Right kidney (tissue), 1 donor: ENCODE data around the gene SETX.

Experiments used
- DNase-seq: peaks from one replicate; pipeline ENCODE4 v3.0.0-alpha.2; 2016

Gene SETX

GRCh38 chr9:132351404-132352045 is 3.3 kb downstream of the SETX start:
- DNase-seq: no peak

- no peak for DNase-seq
Observed at GRCh38 chr9:132350861-132351315, 3.9 kb downstream of the SETX start.

GRCh38 chr9:132348676-132349075 is 6.1 kb downstream of the SETX start:
- no peak for DNase-seq

- DNase-seq: no peak
Observed at GRCh38 chr9:132346177-132346576, 8.6 kb downstream of the SETX start.

- DNase-seq: no peak
Observed at GRCh38 chr9:132341177-132341840, 13.5 kb downstream of the SETX start.

GRCh38 chr9:132334364-132334763 is 20.4 kb downstream of the SETX start:
- no peak for DNase-seq

GRCh38 chr9:132333556-132333955 is 21.2 kb downstream of the SETX start:
- no peak for DNase-seq

- DNase-seq: no peak
Observed at GRCh38 chr9:132328580-132328979, 26.2 kb downstream of the SETX start.

- DNase-seq: no peak
Observed at GRCh38 chr9:132327537-132327936, 27.2 kb downstream of the SETX start.

GRCh38 chr9:132324425-132324824 is 30.4 kb downstream of the SETX start:
- DNase-seq: no peak

- no peak for DNase-seq
Observed at GRCh38 chr9:132319421-132320110, 35.2 kb downstream of the SETX start.

GRCh38 chr9:132312873-132313272 is 41.9 kb downstream of the SETX start:
- no peak for DNase-seq

GRCh38 chr9:132312426-132312825 is 42.4 kb downstream of the SETX start:
- no peak for DNase-seq

- no peak for DNase-seq
Observed at GRCh38 chr9:132311978-132312377, 42.8 kb downstream of the SETX start.

GRCh38 chr9:132309056-132309455 is 45.7 kb downstream of the SETX start:
- no peak for DNase-seq

GRCh38 chr9:132301521-132301920 is 53.3 kb downstream of the SETX start:
- DNase-seq: no peak

GRCh38 chr9:132299221-132299620 is 55.6 kb downstream of the SETX start:
- DNase-seq: no peak

GRCh38 chr9:132295181-132295580 is 59.6 kb downstream of the SETX start:
- no peak for DNase-seq

- no peak for DNase-seq
Observed at GRCh38 chr9:132293145-132293721, 61.6 kb downstream of the SETX start.

- no peak for DNase-seq
Observed at GRCh38 chr9:132288966-132289365, 65.8 kb downstream of the SETX start.

- DNase-seq: no peak
Observed at GRCh38 chr9:132288361-132288760, 66.4 kb downstream of the SETX start.

GRCh38 chr9:132287256-132287760 is 67.5 kb downstream of the SETX start:
- no peak for DNase-seq

- DNase-seq: no peak
Observed at GRCh38 chr9:132283863-132284262, 70.9 kb downstream of the SETX start.
